ENCODE measurements around the gene PPM1N. TPM values are rescaled to one million over a fixed set of nuclear protein-coding genes. Genes with fewer than 3 reads are reported as not detected.
A peak's percentile ranks its signal among the peaks of the same experiment; 100 is the strongest.

The PPM1N gene
- total RNA-seq, 2 experiments from 2014 or later = 1.4 to 1.9 TPM

DNA sequence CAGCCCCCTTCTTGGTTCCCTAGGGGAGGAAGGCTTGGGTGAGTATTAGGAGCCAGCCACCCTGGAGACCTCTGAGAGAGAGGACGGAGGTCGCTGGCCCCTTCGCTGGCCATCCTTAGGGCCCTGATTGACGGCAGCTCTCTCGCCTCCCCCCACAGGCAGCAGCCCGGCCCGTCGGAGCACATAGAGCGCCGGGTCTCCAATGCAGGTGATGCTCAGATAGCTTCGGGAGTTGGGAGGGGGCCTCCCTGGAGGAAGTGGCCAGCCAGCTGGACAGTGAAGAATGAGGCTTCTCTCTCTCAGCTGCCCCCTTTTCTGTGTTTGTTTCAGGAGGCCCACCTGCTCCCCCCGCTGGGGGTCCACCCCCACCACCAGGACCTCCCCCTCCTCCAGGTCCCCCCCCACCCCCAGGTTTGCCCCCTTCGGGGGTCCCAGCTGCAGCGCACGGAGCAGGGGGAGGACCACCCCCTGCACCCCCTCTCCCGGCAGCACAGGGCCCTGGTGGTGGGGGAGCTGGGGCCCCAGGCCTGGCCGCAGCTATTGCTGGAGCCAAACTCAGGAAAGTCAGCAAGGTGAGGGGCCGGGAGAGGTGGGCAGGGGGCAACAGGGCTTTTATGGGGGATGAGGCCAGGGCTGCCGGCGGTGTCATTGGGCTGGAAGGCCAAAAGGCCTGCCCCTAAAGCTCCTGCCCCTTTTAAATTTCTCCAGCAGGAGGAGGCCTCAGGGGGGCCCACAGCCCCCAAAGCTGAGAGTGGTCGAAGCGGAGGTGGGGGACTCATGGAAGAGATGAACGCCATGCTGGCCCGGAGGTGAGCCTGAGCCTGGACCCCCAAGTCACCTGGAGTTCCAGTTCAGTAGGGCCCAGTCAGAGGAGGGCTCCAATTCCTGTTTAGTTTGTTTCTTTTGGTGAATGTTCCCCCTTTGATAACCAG lies 24.0 kb downstream of the PPM1N start:
- Mint-ChIP-seq H3K27me3 (no peaks in the 10 kb centered on the region), H3K4me3 (no peak overlapping the region), H3K36me3 (peaks cover 24% of the 10 kb centered on the region), H3K4me1 (peaks cover 11% of the 10 kb centered on the region), H3K27ac (no peak overlapping the region), H3K9me3 (no peaks in the 10 kb centered on the region)
- no peak for DNase-seq

DNA sequence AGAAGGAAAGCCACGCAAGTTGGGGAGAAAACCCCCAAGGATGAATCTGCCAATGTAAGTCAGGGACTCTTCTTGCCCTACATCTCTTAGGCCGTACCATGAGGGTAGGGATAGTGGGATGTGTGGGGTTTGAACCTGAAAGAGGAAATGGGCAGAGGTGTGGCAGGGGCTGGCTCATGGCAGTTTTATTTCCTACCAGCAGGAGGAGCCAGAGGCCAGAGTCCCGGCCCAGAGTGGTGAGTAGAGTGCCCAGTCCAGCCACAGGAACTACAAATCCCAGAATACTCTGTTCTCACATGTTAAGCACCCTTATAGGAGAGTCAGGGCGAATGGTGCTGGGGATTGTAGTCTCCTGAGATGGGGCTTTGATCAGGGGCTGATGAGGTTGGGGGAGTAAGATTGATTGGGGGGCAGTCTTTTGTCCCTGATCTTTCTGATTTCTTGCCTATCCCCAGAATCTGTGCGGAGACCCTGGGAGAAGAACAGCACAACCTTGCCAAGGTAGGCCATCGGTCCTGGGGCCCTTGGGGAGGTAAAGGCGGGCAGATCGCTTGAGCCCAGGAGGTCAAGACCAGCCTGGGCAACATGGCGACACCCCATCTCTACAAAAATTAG lies 25.5 kb downstream of the PPM1N start:
- Mint-ChIP-seq H3K27ac (peak overlapping the region; percentile 71), H3K4me3 (no peak overlapping the region), H3K9me3 (no peaks in the 10 kb centered on the region), H3K36me3 (peaks cover 28% of the 10 kb centered on the region), H3K4me1 (peaks cover 19% of the 10 kb centered on the region), H3K27me3 (no peaks in the 10 kb centered on the region)
- peak; percentile 78 for DNase-seq

DNA sequence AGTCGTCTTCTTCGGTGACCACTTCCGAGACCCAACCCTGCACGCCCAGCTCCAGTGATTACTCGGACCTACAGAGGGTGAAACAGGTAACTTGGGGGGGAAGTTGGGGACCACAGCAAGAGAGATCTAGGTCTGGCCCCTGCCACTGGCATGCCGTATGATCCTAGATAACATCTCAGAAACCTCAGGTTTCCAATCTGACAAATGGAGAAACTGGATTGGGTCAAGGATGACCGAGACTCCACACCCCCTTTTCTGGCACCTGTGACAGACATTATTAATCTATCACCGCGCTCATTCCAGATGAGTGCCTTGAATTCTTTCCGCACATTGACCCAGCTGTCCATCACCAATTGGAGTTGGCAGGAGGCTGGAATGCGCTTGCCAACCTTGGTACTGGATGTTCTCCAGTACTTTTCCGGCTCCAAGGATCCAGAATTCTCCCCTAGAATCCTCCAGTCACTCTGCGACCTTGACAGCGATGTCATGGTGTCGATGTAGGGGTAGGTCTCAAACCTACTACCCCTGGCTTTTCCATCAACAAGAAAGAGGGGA lies 26.4 kb downstream of the PPM1N start:
- Mint-ChIP-seq H3K4me1 (peaks cover 20% of the 10 kb centered on the region), H3K27ac (no peak overlapping the region), H3K9me3 (no peaks in the 10 kb centered on the region), H3K27me3 (no peaks in the 10 kb centered on the region), H3K4me3 (no peak overlapping the region), H3K36me3 (peaks cover 28% of the 10 kb centered on the region)
- DNase-seq = no peak

DNA sequence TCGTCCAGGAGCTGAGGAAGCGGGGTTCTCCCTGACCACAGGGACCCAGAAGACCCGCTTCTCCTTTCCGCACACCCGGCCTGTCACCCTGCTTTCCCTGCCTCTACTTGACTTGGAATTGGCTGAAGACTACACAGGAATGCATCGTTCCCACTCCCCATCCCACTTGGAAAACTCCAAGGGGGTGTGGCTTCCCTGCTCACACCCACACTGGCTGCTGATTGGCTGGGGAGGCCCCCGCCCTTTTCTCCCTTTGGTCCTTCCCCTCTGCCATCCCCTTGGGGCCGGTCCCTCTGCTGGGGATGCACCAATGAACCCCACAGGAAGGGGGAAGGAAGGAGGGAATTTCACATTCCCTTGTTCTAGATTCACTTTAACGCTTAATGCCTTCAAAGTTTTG lies 27.9 kb downstream of the PPM1N start:
- peaks cover 20% of the 10 kb centered on the region for H3K4me1 Mint-ChIP-seq
- no peaks in the 10 kb centered on the region for H3K9me3 Mint-ChIP-seq
- no peak overlapping the region for H3K4me3 Mint-ChIP-seq
- H3K27ac Mint-ChIP-seq = no peak overlapping the region
- peaks cover 26% of the 10 kb centered on the region for H3K36me3 Mint-ChIP-seq
- no peaks in the 10 kb centered on the region for H3K27me3 Mint-ChIP-seq
- DNase-seq = no peak

DNA sequence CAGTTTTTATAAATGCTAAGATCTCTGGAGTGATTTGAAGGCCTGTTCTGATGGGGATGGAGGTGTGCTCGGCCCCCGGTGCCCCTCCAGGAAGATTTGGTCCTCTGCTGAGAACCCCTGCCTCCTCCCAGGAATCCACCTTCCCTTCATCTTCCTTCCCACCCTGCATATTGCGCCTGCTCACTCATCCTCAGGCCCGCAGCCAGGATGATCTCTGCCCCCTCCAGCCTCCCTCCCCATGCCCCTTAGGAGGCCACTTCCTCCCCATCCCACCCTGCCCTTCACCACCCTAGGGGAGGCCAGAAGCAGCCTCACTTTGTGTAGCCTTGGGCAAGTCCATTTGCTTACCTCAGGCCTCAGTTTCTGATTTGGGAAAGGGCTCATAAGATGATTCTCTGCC lies 28.7 kb downstream of the PPM1N start:
- no peaks in the 10 kb centered on the region for H3K27me3 Mint-ChIP-seq
- peaks cover 5% of the 10 kb centered on the region for H3K9me3 Mint-ChIP-seq
- DNase-seq = no peak
- no peak overlapping the region for H3K27ac Mint-ChIP-seq
- H3K4me3 Mint-ChIP-seq = no peak overlapping the region
- peaks cover 26% of the 10 kb centered on the region for H3K36me3 Mint-ChIP-seq
- peaks cover 20% of the 10 kb centered on the region for H3K4me1 Mint-ChIP-seq

DNA sequence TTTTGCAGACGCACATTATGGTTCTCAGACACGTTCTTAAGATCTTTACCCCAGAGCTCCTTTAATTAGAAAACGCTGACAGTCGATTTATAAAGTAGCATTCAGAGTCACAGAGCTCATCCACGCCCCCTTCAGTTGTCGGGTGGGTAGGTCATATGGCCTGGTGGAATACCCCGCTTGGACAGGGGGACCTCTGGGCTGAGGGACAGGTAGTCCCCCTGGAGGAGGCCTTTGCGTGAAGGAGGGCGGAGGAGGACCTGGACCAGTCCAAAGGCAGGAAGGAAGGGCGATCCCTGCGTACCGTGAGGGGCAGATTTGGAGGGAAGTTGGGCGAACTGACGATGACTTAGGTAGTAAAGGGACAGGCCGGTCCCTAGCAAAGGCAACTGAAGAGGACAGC lies 29.5 kb downstream of the PPM1N start:
- Mint-ChIP-seq H3K27ac (no peak overlapping the region), H3K9me3 (peaks cover 5% of the 10 kb centered on the region), H3K27me3 (no peaks in the 10 kb centered on the region), H3K36me3 (peaks cover 26% of the 10 kb centered on the region), H3K4me1 (peaks cover 20% of the 10 kb centered on the region), H3K4me3 (no peak overlapping the region)
- DNase-seq = no peak

DNA sequence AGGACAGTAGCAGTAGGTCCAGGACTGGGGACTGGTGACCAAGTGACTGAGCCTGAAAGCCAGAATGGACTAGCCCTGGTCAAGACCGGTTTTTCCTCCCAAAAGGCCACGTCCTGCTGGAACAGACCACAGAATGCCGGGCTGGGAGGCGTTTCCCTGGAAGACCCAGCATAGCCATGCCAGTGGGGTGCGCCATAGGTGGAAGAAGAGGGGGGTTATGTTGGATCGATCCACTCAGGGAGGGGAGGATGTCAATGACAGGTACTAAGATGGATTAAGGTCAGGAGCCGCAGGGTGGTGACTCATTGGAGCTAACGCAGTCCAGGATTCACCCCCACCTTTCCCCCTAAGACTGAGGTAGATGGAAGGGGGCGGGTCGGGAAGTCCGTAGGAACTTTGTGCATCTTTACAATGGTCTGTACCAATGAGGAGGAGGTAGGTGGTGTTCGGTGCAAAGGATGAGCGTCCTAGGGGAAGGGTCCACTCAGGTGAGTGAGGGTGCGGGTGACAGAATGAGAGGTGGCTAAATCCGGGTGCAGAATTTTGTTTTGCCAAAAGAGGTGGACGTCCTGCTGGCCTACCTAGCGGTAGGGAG lies 30.0 kb downstream of the PPM1N start:
- H3K9me3 Mint-ChIP-seq = peaks cover 5% of the 10 kb centered on the region
- no peak for DNase-seq
- peaks cover 18% of the 10 kb centered on the region for H3K4me1 Mint-ChIP-seq
- H3K27me3 Mint-ChIP-seq = no peaks in the 10 kb centered on the region
- H3K27ac Mint-ChIP-seq = no peak overlapping the region
- peaks cover 25% of the 10 kb centered on the region for H3K36me3 Mint-ChIP-seq
- no peak overlapping the region for H3K4me3 Mint-ChIP-seq

DNA sequence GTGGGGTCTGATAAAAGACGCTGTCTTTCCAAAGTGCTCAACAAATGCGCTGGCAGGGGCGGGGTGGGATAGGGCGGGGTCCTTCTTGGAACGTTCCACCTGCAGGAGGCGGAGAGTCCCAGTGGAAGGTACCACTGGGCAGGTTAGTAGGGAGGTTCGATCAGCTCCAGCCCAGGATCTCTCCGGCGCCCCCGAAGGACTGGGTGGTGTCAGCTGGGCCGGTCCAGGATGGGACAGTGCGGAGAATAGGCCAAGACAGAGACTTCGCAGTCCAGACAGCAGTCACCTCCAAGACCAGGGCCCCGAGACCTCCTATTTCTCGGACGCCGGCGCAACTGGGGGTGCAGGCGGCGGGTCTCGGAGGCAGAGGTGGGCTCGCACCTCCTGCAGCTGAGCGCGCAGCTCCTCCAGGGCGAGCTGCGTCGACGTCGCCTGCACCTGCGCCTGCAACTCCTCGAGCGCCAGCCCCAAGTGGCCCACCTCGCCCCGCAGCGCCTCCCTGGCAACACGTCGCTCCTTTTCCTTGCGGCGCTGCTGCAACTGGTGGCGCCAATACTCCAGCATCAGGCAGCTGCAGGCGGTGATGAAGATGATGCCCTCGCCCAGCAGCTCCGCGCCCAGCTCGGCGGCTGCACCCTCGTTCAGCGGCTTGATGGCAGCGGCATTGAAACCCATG lies 30.6 kb downstream of the PPM1N start:
- H3K36me3 Mint-ChIP-seq = peaks cover 20% of the 10 kb centered on the region
- peaks cover 5% of the 10 kb centered on the region for H3K9me3 Mint-ChIP-seq
- H3K4me1 Mint-ChIP-seq = peaks cover 12% of the 10 kb centered on the region
- DNase-seq = peak; percentile 34
- H3K27me3 Mint-ChIP-seq = no peaks in the 10 kb centered on the region
- no peak overlapping the region for H3K27ac Mint-ChIP-seq
- H3K4me3 Mint-ChIP-seq = peak overlapping the region; percentile 25

DNA sequence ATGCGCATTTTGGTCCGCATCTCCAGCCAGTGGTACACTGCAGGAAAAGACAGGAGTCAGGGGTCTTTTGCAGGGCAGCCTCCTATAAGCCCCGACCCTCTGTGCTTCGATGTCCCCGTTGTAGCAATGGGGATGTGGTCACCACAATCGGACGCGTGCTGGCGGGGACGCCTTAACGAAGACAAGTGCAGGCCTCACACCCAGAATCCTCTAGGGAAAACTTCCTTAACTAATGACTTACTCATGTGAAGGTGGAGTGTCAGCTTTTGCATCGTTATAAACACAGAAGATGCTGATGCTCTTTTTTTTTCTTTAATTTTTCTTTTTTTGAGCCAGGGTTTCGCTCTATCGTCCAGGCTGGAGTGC lies 31.2 kb downstream of the PPM1N start:
- Mint-ChIP-seq H3K27ac (no peak overlapping the region), H3K9me3 (peaks cover 5% of the 10 kb centered on the region), H3K27me3 (no peaks in the 10 kb centered on the region), H3K4me3 (no peak overlapping the region), H3K4me1 (peaks cover 11% of the 10 kb centered on the region), H3K36me3 (peaks cover 15% of the 10 kb centered on the region)
- no peak for DNase-seq

DNA sequence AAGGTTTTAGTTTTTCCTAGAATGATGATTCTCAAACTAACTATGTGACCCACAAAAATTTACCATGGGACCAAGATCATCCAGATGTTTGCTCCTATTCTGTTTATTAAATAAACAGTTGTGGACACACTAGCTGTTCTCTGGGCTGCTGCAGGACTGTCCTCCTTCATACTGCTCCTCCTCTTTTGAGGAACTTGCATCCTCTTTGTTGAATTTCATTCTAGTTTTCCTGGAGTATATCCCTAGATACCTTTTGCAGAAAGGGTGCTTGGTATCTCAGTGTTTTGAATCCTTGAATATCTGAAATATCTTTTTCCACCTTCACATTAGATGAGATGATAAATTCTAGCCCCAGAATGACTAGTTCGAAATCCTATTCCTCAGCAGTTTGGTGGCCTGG lies 33.1 kb downstream of the PPM1N start:
- Mint-ChIP-seq H3K27me3 (no peaks in the 10 kb centered on the region), H3K27ac (no peak overlapping the region), H3K9me3 (peaks cover 5% of the 10 kb centered on the region), H3K4me1 (peaks cover 11% of the 10 kb centered on the region), H3K36me3 (peaks cover 12% of the 10 kb centered on the region), H3K4me3 (no peak overlapping the region)
- no peak for DNase-seq

DNA sequence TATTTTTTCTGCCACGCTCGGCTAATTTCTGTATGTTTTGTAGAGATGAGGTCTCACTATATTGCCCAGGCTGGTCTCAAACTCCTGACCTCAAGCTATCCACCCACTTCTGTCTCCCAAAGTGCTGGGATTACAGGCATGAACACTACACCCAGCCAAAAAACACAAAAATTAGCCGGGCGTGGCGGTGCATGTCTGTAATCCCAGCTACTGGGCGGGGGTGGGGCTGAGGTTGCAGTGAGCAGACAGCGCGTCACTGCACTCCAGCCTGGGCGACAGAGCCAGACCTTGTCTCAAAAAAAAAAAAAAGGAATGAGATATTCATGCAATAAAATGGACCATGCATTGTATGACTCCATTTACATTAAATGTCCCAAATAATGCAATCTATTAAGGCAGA lies 41.2 kb downstream of the PPM1N start:
- H3K9me3 Mint-ChIP-seq = peaks cover 2% of the 10 kb centered on the region
- peaks cover 5% of the 10 kb centered on the region for H3K4me1 Mint-ChIP-seq
- no peaks in the 10 kb centered on the region for H3K27me3 Mint-ChIP-seq
- H3K27ac Mint-ChIP-seq = no peak overlapping the region
- peaks cover 5% of the 10 kb centered on the region for H3K36me3 Mint-ChIP-seq
- no peak overlapping the region for H3K4me3 Mint-ChIP-seq
- no peak for DNase-seq

DNA sequence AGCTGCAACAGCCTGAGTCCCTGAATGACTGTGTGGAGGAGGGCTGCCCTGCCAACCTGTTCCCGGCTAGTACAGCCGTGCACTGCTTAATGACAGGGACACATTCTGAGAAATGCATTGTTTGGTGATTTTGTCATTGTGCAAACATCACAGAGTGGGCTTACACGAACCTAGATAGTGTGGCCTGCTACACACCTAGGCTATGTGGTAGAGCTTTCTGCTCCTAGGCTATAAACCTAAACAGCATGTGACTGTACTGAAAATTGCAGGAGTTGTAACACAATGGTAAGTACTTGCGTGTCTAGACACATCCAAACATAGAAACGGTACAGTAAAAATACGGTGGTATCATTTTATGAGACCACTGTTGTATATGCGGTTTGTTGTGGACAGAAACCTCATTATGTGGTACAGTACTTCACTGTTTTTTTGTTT lies 44.0 kb downstream of the PPM1N start:
- Mint-ChIP-seq H3K9me3 (peaks cover 2% of the 10 kb centered on the region), H3K27me3 (no peaks in the 10 kb centered on the region), H3K4me3 (no peak overlapping the region), H3K27ac (no peak overlapping the region), H3K36me3 (peaks cover 5% of the 10 kb centered on the region), H3K4me1 (peaks cover 5% of the 10 kb centered on the region)
- DNase-seq = no peak

DNA sequence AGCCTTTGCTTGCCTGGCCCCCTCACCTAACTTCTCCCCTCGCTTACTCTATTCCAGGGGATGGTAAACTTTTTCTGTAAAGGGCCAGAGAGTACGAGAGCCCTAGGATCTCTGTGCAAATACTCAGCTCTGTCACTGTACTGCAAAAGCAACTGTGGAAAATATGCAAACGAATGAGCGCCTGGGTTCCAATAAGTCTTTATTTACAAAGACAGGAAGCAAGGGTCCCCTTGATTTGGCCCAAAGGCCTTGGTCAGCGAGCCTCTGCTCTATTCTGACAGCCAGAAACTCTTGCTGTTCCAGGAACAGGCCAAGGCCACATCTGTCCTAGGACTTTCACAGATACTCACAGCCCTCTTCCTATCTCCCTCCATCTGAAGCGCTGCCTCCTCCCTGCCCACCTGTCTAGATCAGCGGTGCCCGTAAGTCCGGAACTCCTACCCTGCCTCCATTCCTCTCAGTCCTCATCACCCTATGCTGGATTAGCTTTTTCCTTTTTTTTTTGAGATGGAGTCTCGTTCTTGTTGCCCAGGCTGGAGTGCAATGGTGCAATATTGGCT lies 49.0 kb downstream of the PPM1N start:
- Mint-ChIP-seq H3K27me3 (no peaks in the 10 kb centered on the region), H3K9me3 (no peaks in the 10 kb centered on the region), H3K4me1 (peaks cover 5% of the 10 kb centered on the region), H3K36me3 (no peaks in the 10 kb centered on the region), H3K27ac (no peak overlapping the region), H3K4me3 (no peak overlapping the region)
- no peak for DNase-seq

DNA sequence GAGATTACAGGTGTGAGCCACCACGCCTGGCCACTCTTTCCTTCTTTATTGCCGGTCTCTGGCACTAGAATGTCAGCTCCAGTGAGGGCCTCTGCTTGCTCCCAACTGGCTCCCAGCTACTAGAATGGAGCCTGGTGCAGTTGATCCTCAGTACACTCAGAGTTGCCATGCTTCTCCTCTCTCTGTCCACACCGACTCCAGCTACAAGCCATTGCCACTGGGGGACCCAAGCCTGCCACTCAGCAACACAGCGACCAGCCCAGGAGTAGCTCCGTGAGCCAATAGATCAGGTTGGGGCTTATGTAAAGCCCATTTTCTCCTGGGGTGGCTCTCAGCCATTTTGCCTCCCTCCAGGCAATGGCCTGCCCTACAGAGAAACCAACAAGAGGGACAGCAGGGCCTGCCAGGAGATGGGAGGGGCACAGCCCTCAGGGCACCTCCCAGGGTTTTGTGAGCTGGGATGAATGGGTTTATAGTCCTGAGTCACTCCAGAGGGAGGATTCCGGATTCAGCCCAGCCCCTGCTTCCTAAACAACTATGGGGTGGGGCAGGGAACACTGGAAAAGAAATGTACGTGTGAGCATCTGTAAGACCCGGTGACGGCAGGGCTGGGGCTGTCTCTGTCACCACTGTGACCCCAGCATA lies 49.8 kb downstream of the PPM1N start:
- H3K27me3 Mint-ChIP-seq = no peaks in the 10 kb centered on the region
- no peaks in the 10 kb centered on the region for H3K9me3 Mint-ChIP-seq
- H3K4me1 Mint-ChIP-seq = peaks cover 5% of the 10 kb centered on the region
- no peak for DNase-seq
- H3K4me3 Mint-ChIP-seq = no peak overlapping the region
- H3K36me3 Mint-ChIP-seq = no peaks in the 10 kb centered on the region
- no peak overlapping the region for H3K27ac Mint-ChIP-seq

All from activated naive CD8-positive, alpha-beta T cell treated with anti-CD3 and anti-CD28 coated beads for 36 hours (primary cell).